ENCODE results near the gene ALDH1B1. TPM values are rescaled to one million over a fixed set of nuclear protein-coding genes. Genes with fewer than 3 reads are reported as not detected.

ALDH1B1 gene
- total RNA-seq, 2 experiments from 2014 or later, result 0.19 to 0.20 TPM

DNA sequence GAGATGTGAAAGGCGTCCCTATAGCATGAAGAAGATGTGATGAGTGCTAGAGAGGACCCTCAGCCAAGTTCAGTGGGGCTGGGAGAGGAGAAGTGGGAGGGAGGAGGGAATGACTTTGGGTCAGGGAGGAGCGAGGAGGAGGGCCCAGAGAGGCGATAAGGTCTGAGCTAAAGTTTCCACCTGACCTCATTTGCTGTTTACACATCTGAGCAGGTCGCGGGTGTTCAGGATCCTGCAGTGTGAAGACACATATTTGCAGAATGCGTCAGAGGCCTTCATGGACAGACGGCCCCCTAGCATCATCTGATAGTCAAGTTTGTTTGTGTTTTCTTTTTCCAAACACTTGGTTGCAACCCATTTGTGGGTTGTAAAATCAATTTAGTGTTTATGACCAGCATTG lies 50.7 kb downstream of the ALDH1B1 start:
- peaks cover under 1% of the 10 kb centered on the region for H3K4me1 Mint-ChIP-seq (ENCODE audit: low read depth)
- ChIA-PET CTCF (no interaction called here), POLR2A (no interaction called here)
- H3K27me3 Mint-ChIP-seq, result peaks cover 23% of the 10 kb centered on the region
- no peak overlapping the region for H3K27ac Mint-ChIP-seq
- TF ChIP-seq, protein P1, sequence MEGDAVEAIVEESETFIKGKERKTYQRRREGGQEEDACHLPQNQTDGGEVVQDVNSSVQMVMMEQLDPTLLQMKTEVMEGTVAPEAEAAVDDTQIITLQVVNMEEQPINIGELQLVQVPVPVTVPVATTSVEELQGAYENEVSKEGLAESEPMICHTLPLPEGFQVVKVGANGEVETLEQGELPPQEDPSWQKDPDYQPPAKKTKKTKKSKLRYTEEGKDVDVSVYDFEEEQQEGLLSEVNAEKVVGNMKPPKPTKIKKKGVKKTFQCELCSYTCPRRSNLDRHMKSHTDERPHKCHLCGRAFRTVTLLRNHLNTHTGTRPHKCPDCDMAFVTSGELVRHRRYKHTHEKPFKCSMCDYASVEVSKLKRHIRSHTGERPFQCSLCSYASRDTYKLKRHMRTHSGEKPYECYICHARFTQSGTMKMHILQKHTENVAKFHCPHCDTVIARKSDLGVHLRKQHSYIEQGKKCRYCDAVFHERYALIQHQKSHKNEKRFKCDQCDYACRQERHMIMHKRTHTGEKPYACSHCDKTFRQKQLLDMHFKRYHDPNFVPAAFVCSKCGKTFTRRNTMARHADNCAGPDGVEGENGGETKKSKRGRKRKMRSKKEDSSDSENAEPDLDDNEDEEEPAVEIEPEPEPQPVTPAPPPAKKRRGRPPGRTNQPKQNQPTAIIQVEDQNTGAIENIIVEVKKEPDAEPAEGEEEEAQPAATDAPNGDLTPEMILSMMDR (IDR thresholded peaks at IDR 0.05), result no peak
- intact Hi-C loops (cut with DNase I, micrococcal nuclease), result no loop called here
- no peaks in the 10 kb centered on the region for H3K9me3 Mint-ChIP-seq
- Histone ChIP-seq H3K4me1 (ENCODE audit: insufficient read depth, low read length) (no peaks in the 10 kb centered on the region), H3K27ac (ENCODE audit: low read depth in 1 of 2, low read length in 2 of 2) (no peak overlapping the region), H3K36me3 (ENCODE audit: insufficient read depth, low read length) (no peaks in the 10 kb centered on the region), H3K9me3 (ENCODE audit: control insufficient read depth in 1 of 2, insufficient read depth in 1 of 2, low read length in 2 of 2) (peaks cover 0 to 3% of the 10 kb centered on the region in 2 experiments), H3K27me3 (ENCODE audit: control insufficient read depth in 1 of 2, insufficient read depth in 2 of 2, low read length in 2 of 2) (no peaks in the 10 kb centered on the region), H3K4me3 (ENCODE audit: low read length) (no peak overlapping the region)
- ATAC-seq (ENCODE audit: poor library complexity), result no peak
- H3K4me3 Mint-ChIP-seq, result no peak overlapping the region
- DNase-seq, result no peak
- H3K36me3 Mint-ChIP-seq (ENCODE audit: low read depth), result no peaks in the 10 kb centered on the region

DNA sequence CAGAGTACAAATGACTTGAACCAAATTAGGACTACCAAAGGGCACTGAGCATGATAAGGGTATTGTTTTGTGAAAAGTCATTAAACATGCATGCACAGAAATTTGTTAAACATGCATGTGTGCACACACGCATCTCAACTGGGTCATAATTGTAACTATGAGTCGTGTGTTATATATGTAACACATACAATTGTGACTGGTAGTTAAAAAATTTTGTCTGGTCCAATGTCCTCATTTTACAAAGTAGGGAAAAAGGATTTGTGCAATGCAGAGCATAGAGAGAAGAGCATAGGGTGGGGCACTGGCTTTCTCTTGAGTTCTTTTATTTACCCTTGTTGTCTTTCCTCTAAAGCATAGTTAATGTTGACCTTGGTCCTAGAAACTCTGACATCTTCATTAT lies 51.1 kb downstream of the ALDH1B1 start:
- Histone ChIP-seq H3K27ac (ENCODE audit: low read depth in 1 of 2, low read length in 2 of 2) (no peak overlapping the region), H3K4me3 (ENCODE audit: low read length) (no peak overlapping the region), H3K27me3 (ENCODE audit: control insufficient read depth in 1 of 2, insufficient read depth in 2 of 2, low read length in 2 of 2) (no peaks in the 10 kb centered on the region), H3K36me3 (ENCODE audit: insufficient read depth, low read length) (no peaks in the 10 kb centered on the region), H3K4me1 (ENCODE audit: insufficient read depth, low read length) (no peaks in the 10 kb centered on the region), H3K9me3 (ENCODE audit: control insufficient read depth in 1 of 2, insufficient read depth in 1 of 2, low read length in 2 of 2) (peaks cover 0 to 3% of the 10 kb centered on the region in 2 experiments)
- H3K27ac Mint-ChIP-seq, result no peak overlapping the region
- intact Hi-C loops (cut with DNase I, micrococcal nuclease), result no loop called here
- H3K4me3 Mint-ChIP-seq, result no peak overlapping the region
- no peaks in the 10 kb centered on the region for H3K36me3 Mint-ChIP-seq (ENCODE audit: low read depth)
- DNase-seq (no peak), ATAC-seq (ENCODE audit: poor library complexity) (no peak)
- ChIA-PET CTCF (no interaction called here), POLR2A (no interaction called here)
- H3K27me3 Mint-ChIP-seq, result peaks cover 25% of the 10 kb centered on the region
- no peaks in the 10 kb centered on the region for H3K9me3 Mint-ChIP-seq
- H3K4me1 Mint-ChIP-seq (ENCODE audit: low read depth), result no peaks in the 10 kb centered on the region
- TF ChIP-seq, protein P1 (IDR thresholded peaks at IDR 0.05), result no peak

DNA sequence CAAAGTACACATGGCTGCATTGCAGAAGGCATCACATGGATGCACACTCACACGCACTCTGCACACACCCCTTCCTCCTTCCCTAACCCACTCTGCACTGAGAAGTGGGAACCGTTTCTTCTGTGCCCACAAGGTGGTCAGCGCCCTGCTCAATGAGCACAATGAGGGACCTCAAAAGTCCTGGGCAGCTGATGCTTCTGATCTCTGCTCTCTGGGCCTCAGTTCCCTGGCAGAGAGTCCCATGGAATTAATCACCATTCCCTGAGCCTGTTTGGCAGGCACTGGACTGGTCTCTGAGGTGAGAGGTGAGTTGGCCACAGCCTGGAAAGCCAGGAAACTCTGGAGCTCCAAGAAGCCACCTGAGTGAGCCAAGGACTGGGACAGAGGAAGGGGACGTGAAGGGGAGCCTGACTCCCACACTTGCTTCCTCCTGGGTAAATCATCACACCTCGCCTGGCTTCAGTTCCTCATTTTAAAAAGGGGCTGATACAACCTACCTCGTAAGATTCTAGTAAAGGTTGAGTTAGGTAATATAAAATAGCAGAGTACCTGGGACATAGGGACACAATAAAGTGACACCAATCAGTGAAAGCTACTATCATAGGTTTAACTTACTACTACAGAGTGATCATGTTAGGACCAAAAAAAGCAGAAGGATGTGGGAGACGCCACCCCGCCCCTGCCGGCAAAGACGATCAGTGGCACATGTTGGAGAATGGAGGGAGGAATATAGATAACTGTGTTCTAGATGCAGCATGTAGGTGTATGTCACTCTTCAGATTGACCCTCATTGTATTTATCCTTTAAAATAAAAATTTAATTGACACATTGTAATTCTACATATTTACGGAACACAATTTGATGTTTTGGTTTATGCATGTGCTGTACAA lies 52.9 kb downstream of the ALDH1B1 start:
- Mint-ChIP-seq H3K4me1 (ENCODE audit: low read depth) (no peaks in the 10 kb centered on the region), H3K27me3 (peaks cover 30% of the 10 kb centered on the region), H3K36me3 (ENCODE audit: low read depth) (no peaks in the 10 kb centered on the region), H3K27ac (no peak overlapping the region), H3K9me3 (no peaks in the 10 kb centered on the region), H3K4me3 (no peak overlapping the region)
- H3K36me3 ChIP-seq (ENCODE audit: insufficient read depth, low read length), result no peaks in the 10 kb centered on the region
- DNase-seq, result no peak
- H3K27ac ChIP-seq (ENCODE audit: low read depth in 1 of 2, low read length in 2 of 2), result no peak overlapping the region
- H3K27me3 ChIP-seq (ENCODE audit: control insufficient read depth in 1 of 2, insufficient read depth in 2 of 2, low read length in 2 of 2), result no peaks in the 10 kb centered on the region
- TF ChIP-seq, protein P1 (IDR thresholded peaks at IDR 0.05), result no peak
- no peak for ATAC-seq (ENCODE audit: poor library complexity)
- ChIA-PET CTCF (no interaction called here), POLR2A (no interaction called here)
- intact Hi-C loops (cut with DNase I, micrococcal nuclease), result no loop called here
- H3K4me1 ChIP-seq (ENCODE audit: insufficient read depth, low read length), result no peaks in the 10 kb centered on the region
- H3K4me3 ChIP-seq (ENCODE audit: low read length), result no peak overlapping the region
- peaks cover under 1 to 3% of the 10 kb centered on the region in 2 experiments for H3K9me3 ChIP-seq (ENCODE audit: control insufficient read depth in 1 of 2, insufficient read depth in 1 of 2, low read length in 2 of 2)

Data from CD4-positive, alpha-beta T cell (primary cell).